Testis (tissue), 2 donors: ENCODE data around the gene SAYSD1.

ENCODE experiments used
- POLR2A ChIP-seq: fragments of 450-650 bp; IDR thresholded peaks from one replicate; pipeline ENCODE4 v1.6.1; 2017; ENCODE audit warnings: antibody characterized with exemption, mild to moderate bottlenecking, moderate library complexity
- TF ChIP-seq, protein P1 (sequence below), 3 experiments: fragments of 450-650 bp in 2 of 3; fragments of 200-600 bp in 1 of 3; sonication (generic) in 1 of 3; IDR thresholded peaks; one replicate each; pipeline ENCODE4 v1.5.1; 2016 to 2019; ENCODE audit warnings: antibody characterized with exemption in 3 of 3, mild to moderate bottlenecking in 2 of 3, moderate library complexity in 1 of 3

DNA sequence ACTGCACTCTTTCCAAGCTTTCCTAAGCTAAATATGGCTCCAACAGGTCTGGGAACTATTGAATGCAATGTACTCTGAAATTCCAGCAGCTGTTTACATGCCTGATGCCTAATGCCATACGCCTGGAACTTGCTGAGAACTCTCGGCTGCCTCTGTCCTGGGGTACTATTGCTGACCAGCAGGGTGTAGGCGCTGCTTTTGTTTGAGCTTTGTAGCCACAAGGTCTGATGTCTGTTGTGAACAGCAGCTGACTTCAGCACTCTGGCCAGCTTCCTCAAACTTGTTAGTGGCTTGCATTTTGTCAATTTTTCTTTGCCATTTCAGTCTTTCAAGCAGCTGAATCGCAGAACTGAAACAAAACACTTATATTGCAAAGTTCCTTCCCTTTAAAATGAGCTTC is 26.7 kb downstream of the SAYSD1 start:
- TF ChIP-seq, protein P1, sequence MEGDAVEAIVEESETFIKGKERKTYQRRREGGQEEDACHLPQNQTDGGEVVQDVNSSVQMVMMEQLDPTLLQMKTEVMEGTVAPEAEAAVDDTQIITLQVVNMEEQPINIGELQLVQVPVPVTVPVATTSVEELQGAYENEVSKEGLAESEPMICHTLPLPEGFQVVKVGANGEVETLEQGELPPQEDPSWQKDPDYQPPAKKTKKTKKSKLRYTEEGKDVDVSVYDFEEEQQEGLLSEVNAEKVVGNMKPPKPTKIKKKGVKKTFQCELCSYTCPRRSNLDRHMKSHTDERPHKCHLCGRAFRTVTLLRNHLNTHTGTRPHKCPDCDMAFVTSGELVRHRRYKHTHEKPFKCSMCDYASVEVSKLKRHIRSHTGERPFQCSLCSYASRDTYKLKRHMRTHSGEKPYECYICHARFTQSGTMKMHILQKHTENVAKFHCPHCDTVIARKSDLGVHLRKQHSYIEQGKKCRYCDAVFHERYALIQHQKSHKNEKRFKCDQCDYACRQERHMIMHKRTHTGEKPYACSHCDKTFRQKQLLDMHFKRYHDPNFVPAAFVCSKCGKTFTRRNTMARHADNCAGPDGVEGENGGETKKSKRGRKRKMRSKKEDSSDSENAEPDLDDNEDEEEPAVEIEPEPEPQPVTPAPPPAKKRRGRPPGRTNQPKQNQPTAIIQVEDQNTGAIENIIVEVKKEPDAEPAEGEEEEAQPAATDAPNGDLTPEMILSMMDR (IDR thresholded peaks at IDR 0.05), result peak in 2 of 3 experiments; percentile 14 to 26
- TF ChIP-seq POLR2A, result no peak
